Caco-2 (cell line): Measurements from ENCODE around the gene PSPN. TPM values are rescaled to one million over a fixed set of nuclear protein-coding genes. Genes with fewer than 3 reads are reported as not detected.
"Not testable (repeated sequence)": the region's sequence is repeated elsewhere in the genome, so short reads cannot be mapped to it uniquely, and the experiment has no call there.

Experiments used
- BruUV-seq: library from RNA; stranded (reverse); fragments of 400-500 nt; replicated peaks from 2 replicates; lab custom pipeline; 2021; lab: Mats Ljungman, UMichigan
- CTCF ChIA-PET: fragments of 300-600 bp; sonication (Branson Sonifier 250); formaldehyde crosslinking; loops from one replicate; lab custom pipeline; 2022; ENCODE audit warnings: antibody characterized with exemption; lab: Charles Lee
- POLR2A ChIA-PET: fragments of 300-600 bp; sonication (Branson Sonifier 250); formaldehyde crosslinking; loops from one replicate; lab custom pipeline; 2022; ENCODE audit warnings: antibody characterized with exemption; lab: Charles Lee
- DNase-seq, 2 experiments: peaks; one replicate each; pipeline versions ENCODE4 v3.0.0 to v3.0.0-alpha.2; 2020 to 2022
- H3K27me3 ChIP-seq: replicated peaks from 2 replicates; pipeline ENCODE4 v1.6.0; 2011; ENCODE audit warnings: low read length; ENCODE audit not compliant: control insufficient read depth, insufficient read depth
- H3K36me3 ChIP-seq: 2 replicates; pipeline ENCODE4 v1.5.1; 2011; ENCODE audit warnings: low read length; ENCODE audit not compliant: control insufficient read depth, insufficient read depth
- H3K4me1 ChIP-seq: fragments of 250-450 bp; sonication (Bioruptor Pico); 2 replicates; pipeline ENCODE4 v1.5.1; 2020; ENCODE audit warnings: mild to moderate bottlenecking
- H3K4me3 ChIP-seq: 2 replicates; pipeline ENCODE4 v1.5.1; 2011; ENCODE audit warnings: low read depth, mild to moderate bottlenecking, control low read depth, low read length
- H3K9me3 ChIP-seq: fragments of 250-450 bp; sonication (Bioruptor Pico); 2 replicates; pipeline ENCODE4 v1.5.1; 2020; ENCODE audit warnings: mild to moderate bottlenecking, moderate library complexity
- H3K27ac Mint-ChIP-seq: one replicate; pipeline ENCODE4 v1.8.0; 2022; ENCODE audit warnings: mixed read lengths; ENCODE audit not compliant: unreplicated experiment
- H3K27me3 Mint-ChIP-seq: one replicate; pipeline ENCODE4 v1.8.0; 2022; ENCODE audit warnings: mixed read lengths; ENCODE audit not compliant: insufficient read depth, unreplicated experiment
- H3K36me3 Mint-ChIP-seq: one replicate; pipeline ENCODE4 v1.8.0; 2022; ENCODE audit warnings: mild to moderate bottlenecking, mixed read lengths; ENCODE audit not compliant: insufficient read depth, unreplicated experiment
- H3K4me1 Mint-ChIP-seq: one replicate; pipeline ENCODE4 v1.8.0; 2022; ENCODE audit warnings: low read depth, mixed read lengths; ENCODE audit not compliant: unreplicated experiment
- H3K4me3 Mint-ChIP-seq: one replicate; pipeline ENCODE4 v1.8.0; 2022; ENCODE audit warnings: mild to moderate bottlenecking, moderate library complexity, mixed read lengths; ENCODE audit not compliant: unreplicated experiment
- H3K9me3 Mint-ChIP-seq: one replicate; pipeline ENCODE4 v1.8.0; 2022; ENCODE audit warnings: mixed read lengths; ENCODE audit not compliant: unreplicated experiment
- intact Hi-C: fragments of 100-400 bp; cut with micrococcal nuclease; formaldehyde crosslinking; loops from one replicate; pipeline ENCODE4 v1.10.0; 2022; ENCODE audit not compliant: unreplicated experiment
- total RNA-seq: library from RNA; stranded (reverse); gene quantifications from 2 replicates; pipeline ENCODE4 v1.2.3, GENCODE V29; 2022
- TF ChIP-seq, protein P1 (sequence below), 2 experiments: fragments of 200-600 bp in 1 of 2; IDR thresholded peaks; 1 replicate in 1 of 2; 2 replicates in 1 of 2; pipeline versions ENCODE4 v1.5.1 to v1.8.0; 2011 to 2022; ENCODE audit warnings: antibody characterized with exemption in 1 of 2, control low read depth in 1 of 2, inconsistent platforms in 1 of 2, low read depth in 1 of 2, low read length in 1 of 2, mild to moderate bottlenecking in 1 of 2, moderate library complexity in 1 of 2; ENCODE audit not compliant: insufficient read depth in 1 of 2, severe bottlenecking in 1 of 2, unreplicated experiment in 1 of 2

Gene PSPN
- total RNA-seq, 1 experiment from 2014 or later = 2.9 TPM

DNA sequence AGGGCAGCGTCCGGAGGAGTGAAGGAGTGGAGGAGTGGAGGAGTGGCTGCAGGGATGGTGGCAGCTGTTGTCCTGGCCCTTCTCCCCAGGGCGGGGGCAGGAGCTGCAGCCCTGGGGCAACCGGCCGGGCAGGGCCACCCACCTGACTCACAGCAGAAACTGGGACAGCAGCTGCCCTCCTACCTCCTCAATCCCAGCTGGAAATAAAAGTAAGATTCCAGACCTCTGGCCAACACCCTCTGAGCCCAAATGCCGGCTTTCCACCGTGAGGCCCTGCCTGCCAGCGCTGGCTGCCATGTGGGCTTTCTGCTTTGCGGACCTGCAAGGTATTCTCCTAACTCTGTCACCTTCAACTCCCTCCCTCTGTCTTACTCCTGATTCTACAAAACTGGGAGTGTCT is 17.7 kb downstream of the PSPN start:
- Histone ChIP-seq H3K4me3 (no peak overlapping the region), H3K4me1 (no peaks in the 10 kb centered on the region), H3K27me3 (no peaks in the 10 kb centered on the region), H3K36me3 (no peaks in the 10 kb centered on the region), H3K9me3 (no peaks in the 10 kb centered on the region)
- ChIA-PET POLR2A (no interaction called here), CTCF (interaction anchor here (0.8 kb wide), 1 partner anchor 139 kb away, joined by 3 read pairs; no protein-coding TSS in a partner anchor)
- Mint-ChIP-seq H3K9me3 (no peaks in the 10 kb centered on the region), H3K4me3 (no peak overlapping the region), H3K4me1 (no peaks in the 10 kb centered on the region), H3K36me3 (no peaks in the 10 kb centered on the region), H3K27ac (no peak overlapping the region), H3K27me3 (no peaks in the 10 kb centered on the region)
- no peak for DNase-seq
- TF ChIP-seq, protein P1, sequence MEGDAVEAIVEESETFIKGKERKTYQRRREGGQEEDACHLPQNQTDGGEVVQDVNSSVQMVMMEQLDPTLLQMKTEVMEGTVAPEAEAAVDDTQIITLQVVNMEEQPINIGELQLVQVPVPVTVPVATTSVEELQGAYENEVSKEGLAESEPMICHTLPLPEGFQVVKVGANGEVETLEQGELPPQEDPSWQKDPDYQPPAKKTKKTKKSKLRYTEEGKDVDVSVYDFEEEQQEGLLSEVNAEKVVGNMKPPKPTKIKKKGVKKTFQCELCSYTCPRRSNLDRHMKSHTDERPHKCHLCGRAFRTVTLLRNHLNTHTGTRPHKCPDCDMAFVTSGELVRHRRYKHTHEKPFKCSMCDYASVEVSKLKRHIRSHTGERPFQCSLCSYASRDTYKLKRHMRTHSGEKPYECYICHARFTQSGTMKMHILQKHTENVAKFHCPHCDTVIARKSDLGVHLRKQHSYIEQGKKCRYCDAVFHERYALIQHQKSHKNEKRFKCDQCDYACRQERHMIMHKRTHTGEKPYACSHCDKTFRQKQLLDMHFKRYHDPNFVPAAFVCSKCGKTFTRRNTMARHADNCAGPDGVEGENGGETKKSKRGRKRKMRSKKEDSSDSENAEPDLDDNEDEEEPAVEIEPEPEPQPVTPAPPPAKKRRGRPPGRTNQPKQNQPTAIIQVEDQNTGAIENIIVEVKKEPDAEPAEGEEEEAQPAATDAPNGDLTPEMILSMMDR (IDR thresholded peaks at IDR 0.05; ENCODE audit: insufficient read depth in 1 of 2, low read depth in 1 of 2, low read length in 1 of 2, severe bottlenecking in 1 of 2, unreplicated experiment in 1 of 2) = no peak
- no TSS peak for BruUV-seq
- intact Hi-C loops = no loop called here

- H3K27me3 ChIP-seq = no peaks in the 10 kb centered on the region
- intact Hi-C loops = no loop called here
- DNase-seq = no peak
- Mint-ChIP-seq H3K27ac (no peak overlapping the region), H3K9me3 (no peaks in the 10 kb centered on the region), H3K36me3 (no peaks in the 10 kb centered on the region), H3K4me3 (no peak overlapping the region), H3K4me1 (no peaks in the 10 kb centered on the region), H3K27me3 (no peaks in the 10 kb centered on the region)
- no peaks in the 10 kb centered on the region for H3K36me3 ChIP-seq
- H3K9me3 ChIP-seq = no peaks in the 10 kb centered on the region
- no TSS peak for BruUV-seq
- ChIA-PET CTCF (interaction anchor here (0.8 kb wide), 1 partner anchor 138 kb away, joined by 3 read pairs; no protein-coding TSS in a partner anchor), POLR2A (no interaction called here)
- no peaks in the 10 kb centered on the region for H3K4me1 ChIP-seq
- TF ChIP-seq, protein P1 (IDR thresholded peaks at IDR 0.05; ENCODE audit: insufficient read depth in 1 of 2, low read depth in 1 of 2, low read length in 1 of 2, severe bottlenecking in 1 of 2, unreplicated experiment in 1 of 2) = no peak
- no peak overlapping the region for H3K4me3 ChIP-seq
Measured at GRCh38 chr19:6357174-6357573, 18.6 kb downstream of the PSPN start.

- CTCF ChIA-PET, H3K4me3 ChIP-seq, H3K27me3 Mint-ChIP-seq, POLR2A ChIA-PET, H3K4me1 ChIP-seq, H3K4me3 Mint-ChIP-seq, H3K27me3 ChIP-seq, H3K9me3 Mint-ChIP-seq, intact Hi-C loops, BruUV-seq, H3K4me1 Mint-ChIP-seq, H3K36me3 Mint-ChIP-seq, DNase-seq, H3K27ac Mint-ChIP-seq, H3K36me3 ChIP-seq, H3K9me3 ChIP-seq: not testable (repeated sequence)
Measured at GRCh38 chr19:6355321-6356040, 20.3 kb downstream of the PSPN start.
